Kidney tubule cell (primary cell): ENCODE data around the gene WNT3A.

ENCODE experiments used
- DNase-seq: peaks from one replicate; pipeline ENCODE4 v3.0.0-alpha.2; 2018; ENCODE audit warnings: low spot score

WNT3A gene

GRCh38 chr1:228048659-228049298, 42.0 kb downstream of the WNT3A start:
- no peak for DNase-seq

GRCh38 chr1:228050571-228051231, 43.9 kb downstream of the WNT3A start:
- no peak for DNase-seq

- no peak for DNase-seq
Observed at GRCh38 chr1:228058172-228058948, 51.6 kb downstream of the WNT3A start.

GRCh38 chr1:228058949-228059633, 52.3 kb downstream of the WNT3A start:
- DNase-seq = no peak

- peak; percentile 80 for DNase-seq
Observed at GRCh38 chr1:228059634-228060457, 53.0 kb downstream of the WNT3A start.

- no peak for DNase-seq
Observed at GRCh38 chr1:228060458-228061190, 53.8 kb downstream of the WNT3A start.

- no peak for DNase-seq
Observed at GRCh38 chr1:228061411-228062084, 54.8 kb downstream of the WNT3A start.

- DNase-seq = no peak
Observed at GRCh38 chr1:228062085-228062791, 55.4 kb downstream of the WNT3A start.

- no peak for DNase-seq
Observed at GRCh38 chr1:228062812-228063211, 56.0 kb downstream of the WNT3A start.

- DNase-seq = no peak
Observed at GRCh38 chr1:228063251-228064191, 56.7 kb downstream of the WNT3A start.

GRCh38 chr1:228064296-228064695, 57.5 kb downstream of the WNT3A start:
- DNase-seq = no peak

GRCh38 chr1:228064741-228065542, 58.1 kb downstream of the WNT3A start:
- no peak for DNase-seq

GRCh38 chr1:228065543-228066347, 58.9 kb downstream of the WNT3A start:
- DNase-seq = no peak

GRCh38 chr1:228066416-228066815, 59.6 kb downstream of the WNT3A start:
- no peak for DNase-seq

GRCh38 chr1:228066891-228067654, 60.3 kb downstream of the WNT3A start:
- DNase-seq = no peak

GRCh38 chr1:228068359-228068758, 61.6 kb downstream of the WNT3A start:
- DNase-seq = no peak
